GM23248 (cell line): ENCODE measurements around the gene PRCP.

Experiments used
- EZH2 ChIP-seq: fragments of 200-600 bp; sonication (generic); IDR thresholded peaks from 2 replicates; pipeline ENCODE4 v1.6.1; 2018; ENCODE audit warnings: antibody characterized with exemption, mild to moderate bottlenecking; ENCODE audit not compliant: insufficient read depth, poor library complexity, severe bottlenecking
- EZH2phosphoT487 ChIP-seq: fragments of 200-600 bp; sonication (generic); IDR thresholded peaks from 2 replicates; pipeline ENCODE4 v1.6.1; 2018; ENCODE audit warnings: antibody characterized with exemption, moderate library complexity, mild to moderate bottlenecking, low read depth; ENCODE audit not compliant: insufficient read depth

GRCh38 chr11:82807646-82808045, 92.6 kb downstream of the PRCP start:
- TF ChIP-seq EZH2phosphoT487 (no peak), EZH2 (no peak)
